Stomach (tissue), 4 donors: ENCODE data around the gene IGFN1.

ENCODE experiments used
- CTCF ChIP-seq, 7 experiments: fragments of 450-650 bp in 4 of 7; fragments of 200-600 bp in 3 of 7; sonication (generic) in 3 of 7; IDR thresholded peaks; one replicate each; pipeline ENCODE4 v1.5.1; 2016 to 2019; ENCODE audit warnings: antibody characterized with exemption in 7 of 7, control low read depth in 2 of 7, mild to moderate bottlenecking in 1 of 7
- EP300 ChIP-seq: sonication (generic); formaldehyde crosslinking; IDR thresholded peaks from one replicate; pipeline ENCODE4 v1.6.1; 2017; ENCODE audit warnings: antibody characterized with exemption
- POLR2AphosphoS5 ChIP-seq, 3 donors: sonication (generic); formaldehyde crosslinking; IDR thresholded peaks; one replicate each; pipeline ENCODE4 v1.6.1; 2016; ENCODE audit warnings: antibody characterized with exemption in 3 of 3

DNA sequence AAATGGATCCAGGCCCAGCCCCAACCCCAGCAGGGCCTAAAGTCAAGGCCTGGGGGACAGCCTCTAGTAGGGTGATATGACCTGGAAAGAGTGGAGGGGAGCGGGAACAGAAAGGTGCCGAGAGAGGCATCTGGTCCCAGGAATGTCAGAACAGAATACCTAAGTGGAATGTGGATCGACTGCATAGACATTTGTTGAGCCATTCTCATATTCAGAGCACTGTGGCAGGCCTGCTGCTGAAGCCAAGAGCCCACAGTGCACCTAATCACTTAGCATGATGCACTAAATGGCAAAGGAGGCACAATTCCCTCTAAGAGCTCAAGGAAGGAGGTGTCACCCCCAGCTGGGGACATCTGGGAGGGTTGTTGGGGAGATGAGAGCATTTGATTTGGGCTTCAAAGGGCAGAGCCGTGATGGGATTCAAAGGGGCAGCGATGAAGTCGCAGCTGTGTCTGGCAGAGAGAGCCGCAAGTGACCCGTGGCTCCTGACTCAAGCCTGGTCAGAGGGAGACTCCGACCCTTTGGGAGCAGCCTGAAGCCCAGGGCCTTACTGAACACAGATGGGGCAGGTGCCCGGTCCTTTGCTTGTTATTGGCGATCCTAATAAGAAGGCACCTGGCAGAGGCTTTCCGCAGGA is 84.1 kb downstream of the IGFN1 start:
- no peak for TF ChIP-seq CTCF (IDR thresholded peaks at IDR 0.05)
- no peak for TF ChIP-seq POLR2AphosphoS5 (IDR thresholded peaks at IDR 0.05)
- TF ChIP-seq EP300, result no peak
